Dermis blood vessel endothelial cell (primary cell): ENCODE results near the gene C20orf144. TPM values are rescaled to one million over a fixed set of nuclear protein-coding genes. Genes with fewer than 3 reads are reported as not detected.
A peak's percentile ranks its signal among the peaks of the same experiment; 100 is the strongest.

Experiments
- DNase-seq: peaks from one replicate; pipeline ENCODE4 v3.0.0; 2010
- total RNA-seq: library from RNA; depleted of rRNA; stranded (reverse); fragments of >200 nt; gene quantifications from 2 replicates; pipeline ENCODE4 v1.2.3, GENCODE V29; 2014

The C20orf144 gene
- total RNA-seq, 1 donor from 2014 or later, result not detected

DNA sequence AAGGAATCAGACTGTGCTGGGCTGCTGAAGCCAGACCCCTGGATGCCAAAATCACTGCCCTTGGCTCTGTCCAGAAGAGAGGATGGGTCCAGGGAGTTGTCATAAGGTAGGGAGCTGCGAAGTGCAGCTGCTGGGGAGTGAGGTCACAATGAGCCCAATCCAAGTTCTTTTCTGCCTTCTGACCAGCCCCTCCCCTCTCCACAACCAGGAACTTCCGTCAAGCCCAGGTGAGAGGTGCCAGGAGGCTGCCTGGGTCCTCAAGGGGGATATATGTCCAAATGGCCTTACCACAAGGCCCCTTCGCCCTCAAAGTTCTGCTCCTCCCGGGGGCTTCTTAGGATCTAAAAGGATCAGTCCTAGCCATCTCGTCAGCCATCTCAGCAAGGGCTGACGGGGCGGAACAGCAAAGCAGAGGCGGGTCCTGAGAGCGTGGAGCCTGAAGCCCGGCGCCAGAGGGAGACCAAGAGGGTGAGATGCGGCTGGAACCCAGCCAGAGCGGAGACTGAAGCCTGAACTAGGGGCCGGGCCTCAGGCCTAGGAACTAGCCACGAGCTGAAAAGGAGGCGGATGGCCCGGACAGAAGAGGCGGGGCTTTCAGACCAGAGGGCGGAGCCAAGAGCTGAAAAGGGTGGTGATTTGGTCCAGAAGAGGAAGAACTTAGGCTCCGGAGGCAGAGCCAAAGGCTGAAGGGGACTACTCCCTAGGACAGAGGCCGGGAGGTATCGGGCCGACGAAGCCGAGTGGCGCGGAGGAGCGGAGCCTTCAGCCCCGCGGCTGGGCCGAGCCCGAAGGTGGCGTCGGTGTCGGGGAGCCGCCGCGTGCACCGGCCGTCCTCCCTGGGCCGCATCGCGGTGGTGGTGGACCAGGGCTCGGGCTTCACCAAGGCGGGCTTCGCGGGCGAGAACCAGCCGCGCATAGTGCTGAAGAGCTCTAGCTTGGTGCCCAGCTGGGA is 4.4 kb downstream of the C20orf144 start, which contains the start of gene ACTL10:
Gene ACTL10, plus strand, starts transcription at position 651 of the 952 bp plus-strand sequence. CDS start 555 bp downstream, outside the sequence.
- DNase-seq, result peak; percentile 98

GRCh38 chr20:33667245-33667675 is 5.1 kb downstream of the C20orf144 start:
- peak; percentile 48 for DNase-seq

DNA sequence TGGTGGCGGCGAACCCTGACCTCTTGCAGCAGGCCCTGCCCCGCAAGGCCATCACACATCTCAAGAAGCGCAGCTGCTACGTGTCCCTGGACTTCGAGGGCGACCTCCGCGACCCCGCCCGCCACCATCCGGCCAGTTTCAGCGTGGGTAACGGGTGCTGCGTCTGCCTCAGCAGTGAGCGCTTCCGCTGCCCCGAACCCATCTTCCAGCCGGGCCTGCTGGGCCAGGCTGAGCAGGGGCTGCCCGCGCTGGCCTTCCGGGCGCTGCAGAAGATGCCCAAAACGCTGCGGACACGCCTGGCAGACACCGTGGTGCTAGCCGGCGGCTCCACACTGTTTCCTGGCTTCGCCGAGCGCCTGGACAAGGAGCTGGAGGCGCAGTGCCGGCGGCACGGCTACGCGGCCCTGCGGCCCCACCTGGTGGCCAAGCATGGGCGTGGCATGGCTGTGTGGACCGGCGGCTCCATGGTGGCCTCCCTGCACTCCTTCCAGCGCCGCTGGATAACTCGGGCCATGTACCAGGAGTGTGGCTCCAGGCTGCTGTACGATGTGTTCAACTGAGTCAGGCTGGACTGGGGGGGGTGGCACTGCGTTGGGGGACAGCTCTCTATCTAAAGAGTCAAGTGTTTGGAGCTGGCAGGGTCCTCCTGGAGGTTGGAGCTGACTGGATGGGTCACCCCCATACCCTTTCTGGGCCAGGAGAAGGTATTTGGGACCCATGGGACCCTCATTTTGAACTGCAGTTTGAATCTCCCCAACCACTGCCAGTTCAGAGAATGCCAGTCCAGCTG is 5.7 kb downstream of the C20orf144 start:
- DNase-seq, result peak; percentile 88

GRCh38 chr20:33668466-33669155 is 6.5 kb downstream of the C20orf144 start:
- no peak for DNase-seq

DNA sequence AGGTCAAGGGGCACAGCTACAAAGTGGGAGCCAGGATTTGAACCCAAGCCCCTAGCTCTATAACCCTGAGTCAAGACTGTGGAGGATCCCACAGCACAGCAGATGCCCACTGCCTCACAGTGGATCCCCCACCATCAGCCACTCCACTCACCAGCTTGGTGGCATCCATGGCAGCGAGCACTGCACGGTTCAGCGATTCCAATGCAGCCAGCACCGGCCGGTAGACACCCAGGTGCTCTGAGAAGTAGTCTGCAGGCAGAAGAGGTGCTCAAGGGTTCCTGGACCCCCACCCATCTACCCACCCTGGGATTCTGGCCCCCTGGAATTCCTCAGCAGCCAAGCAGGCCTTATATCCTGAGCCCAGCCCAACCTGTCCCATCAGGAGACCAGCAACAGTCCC is 7.1 kb downstream of the C20orf144 start:
- no peak for DNase-seq

DNA sequence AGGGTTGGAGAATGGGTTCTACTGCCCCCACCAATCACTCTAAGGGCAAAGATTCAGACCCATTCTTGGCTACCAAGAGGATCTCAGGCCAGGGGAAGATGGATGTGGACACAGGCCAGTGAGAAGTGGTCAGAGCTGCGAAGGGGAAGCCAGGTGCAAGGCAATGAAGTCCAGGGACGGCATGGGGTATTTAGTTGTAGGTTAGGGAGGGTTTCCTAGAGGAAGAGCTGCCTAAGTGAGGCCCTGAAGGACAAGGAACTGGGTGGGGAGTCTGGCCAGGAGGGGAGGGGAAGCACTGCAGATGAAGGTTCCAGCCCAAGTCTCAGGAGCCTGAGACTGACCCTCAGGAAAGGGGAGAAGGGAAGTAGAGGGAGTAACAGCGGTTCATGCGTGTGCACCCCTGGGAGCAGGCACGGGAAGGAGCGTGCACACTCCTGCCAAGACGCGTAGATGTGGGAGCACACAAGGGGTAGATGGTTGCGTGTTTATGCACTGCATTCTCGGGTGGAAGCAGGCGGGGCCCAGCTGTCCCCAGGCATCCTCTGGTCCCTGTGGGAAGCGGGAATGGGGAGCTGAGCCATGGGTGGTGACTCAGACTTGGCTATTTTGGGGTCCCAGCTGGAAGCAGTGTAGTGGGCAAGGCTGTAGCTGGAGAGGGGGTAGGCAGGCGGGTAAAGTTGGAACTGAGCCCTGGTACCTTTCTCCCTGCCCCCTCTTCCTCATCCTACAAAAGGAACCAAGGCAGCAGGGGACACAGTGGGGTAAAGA is 7.9 kb downstream of the C20orf144 start:
- DNase-seq, result no peak

DNA sequence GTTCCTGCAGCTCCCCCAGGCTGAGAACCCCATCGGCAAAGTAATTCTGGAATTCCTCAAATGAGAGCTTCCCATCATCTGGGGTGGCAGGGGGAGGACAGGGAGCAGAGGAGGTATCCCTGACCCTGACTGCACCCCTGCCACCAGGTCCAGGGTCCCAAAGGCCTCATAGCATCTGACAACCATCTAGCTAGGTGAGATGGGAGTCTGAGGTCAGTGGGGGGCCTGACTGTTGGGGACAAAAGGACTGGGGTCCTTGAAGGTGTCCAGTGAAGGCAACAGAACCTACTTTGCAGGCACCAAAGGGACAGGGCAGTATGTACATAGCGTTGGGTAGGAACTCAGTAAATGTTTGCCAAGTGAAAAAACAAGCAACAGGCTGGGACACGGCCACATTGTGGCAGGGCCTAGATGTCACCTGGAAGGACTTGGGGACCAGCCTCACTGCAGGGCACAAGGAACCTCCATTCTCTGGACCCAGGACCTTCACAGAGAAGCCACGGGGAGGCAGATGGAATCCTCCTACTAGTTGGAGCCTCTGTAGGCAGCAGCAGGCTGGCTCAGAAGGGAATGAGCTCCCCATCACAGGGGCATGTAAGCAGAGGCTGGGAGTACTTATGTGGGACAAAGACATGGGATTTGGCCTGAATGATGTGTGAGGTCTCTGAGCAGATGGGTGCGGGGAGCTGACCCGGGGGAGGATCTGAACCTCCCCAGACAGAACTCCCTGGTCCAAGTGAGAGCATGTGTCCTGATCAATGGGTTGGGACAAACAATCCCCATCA is 8.8 kb downstream of the C20orf144 start:
- no peak for DNase-seq

DNA sequence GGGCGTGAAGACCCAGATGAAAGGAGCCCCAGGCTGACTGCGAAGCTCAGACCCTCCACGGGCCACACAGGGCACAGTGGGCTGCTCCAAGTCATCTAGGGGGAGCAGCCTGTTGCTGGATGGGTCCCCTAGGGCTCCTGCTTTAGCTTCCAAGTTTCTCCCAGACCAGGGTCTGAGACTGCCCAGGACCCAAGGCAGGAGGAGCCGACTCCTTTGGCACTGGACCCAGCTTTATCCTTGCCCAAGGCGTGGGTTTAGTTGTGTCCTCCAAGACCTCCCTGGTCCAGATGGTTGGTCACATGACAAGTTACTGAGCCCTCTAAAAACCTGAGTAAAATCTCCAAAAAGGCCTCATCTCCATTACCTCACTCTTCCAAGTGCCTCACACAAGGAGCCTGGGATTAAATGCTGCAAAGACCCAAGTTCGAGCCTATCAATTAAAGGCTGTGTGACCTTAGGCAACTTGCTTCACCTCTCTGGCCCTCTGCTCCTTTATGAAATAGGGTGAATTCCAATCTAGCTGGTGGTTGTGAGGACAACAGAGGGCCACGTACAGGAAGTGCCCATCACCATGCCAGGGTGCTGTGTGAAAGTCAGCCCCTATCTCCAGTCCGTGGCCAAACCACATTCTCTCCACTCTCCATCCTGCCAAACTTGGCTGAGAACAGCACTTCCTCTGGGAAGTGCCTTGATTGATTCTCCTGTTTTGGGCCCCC is 9.6 kb downstream of the C20orf144 start:
- no peak for DNase-seq

- DNase-seq, result no peak
These were observed 10.4 kb downstream of the C20orf144 start for GRCh38 chr20:33672426-33673113.

GRCh38 chr20:33673114-33673409 is 10.9 kb downstream of the C20orf144 start:
- DNase-seq, result no peak

- DNase-seq, result no peak
These were observed 11.5 kb downstream of the C20orf144 start for GRCh38 chr20:33673410-33674293.

GRCh38 chr20:33674294-33675135 is 12.4 kb downstream of the C20orf144 start, which contains the start of gene NECAB3:
Gene NECAB3, minus strand, starts transcription at chr20:33674428. Its CDS starts 76 bp downstream, at chr20:33674352.
- peak; percentile 80 for DNase-seq

- DNase-seq, result no peak
These were observed 13.2 kb downstream of the C20orf144 start for GRCh38 chr20:33675136-33675959.

- no peak for DNase-seq
These were observed 14.0 kb downstream of the C20orf144 start for GRCh38 chr20:33676121-33676520.

GRCh38 chr20:33676652-33677645 is 14.8 kb downstream of the C20orf144 start:
- no peak for DNase-seq
